ENCODE data around the gene NR5A1.

DNA sequence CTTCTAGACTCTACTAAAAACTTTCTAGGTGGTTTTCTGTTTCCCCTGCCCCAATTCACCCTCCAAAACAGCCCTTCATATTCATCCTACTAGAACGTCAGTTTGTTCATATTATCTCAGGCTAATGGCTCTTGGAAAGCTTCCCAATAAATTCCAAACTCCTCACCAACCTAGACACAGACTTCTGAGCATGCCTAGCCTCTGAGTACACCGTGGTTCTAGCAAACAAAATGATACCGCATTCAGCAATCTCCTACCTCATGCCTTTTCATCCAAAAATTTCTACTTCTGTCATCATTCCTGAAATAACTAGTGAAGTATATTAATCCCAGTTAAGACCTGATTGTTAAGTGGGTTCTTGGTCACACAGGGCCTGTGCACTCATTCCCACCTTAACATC is 46.5 kb upstream of the NR5A1 start:
- TF ChIP-seq EP300 (IDR thresholded peaks at IDR 0.05) (no peak), POLR2AphosphoS5 (IDR thresholded peaks at IDR 0.05) (no peak)

All from sigmoid colon (tissue), 4 donors.